ENCODE data around the gene PCBP3.

GRCh38 chr21:45867671-45868081 lies 224.2 kb downstream of the PCBP3 start:
- TF ChIP-seq CTCF (IDR thresholded peaks at IDR 0.05) (no peak), ZFX (IDR thresholded peaks at IDR 0.05; ENCODE audit: borderline replicate concordance) (no peak)

Data from 22Rv1 (cell line).